SIG-M5 treated with dmso at 0.1 percent for 504 hours (cell line): ENCODE measurements around the gene SLC16A12.

ENCODE experiments used
- DNase-seq: peaks from one replicate; lab custom pipeline; 2025; ENCODE audit not compliant: unreplicated experiment; lab: John Stamatoyannopoulos, UW

The SLC16A12 gene, protein sequence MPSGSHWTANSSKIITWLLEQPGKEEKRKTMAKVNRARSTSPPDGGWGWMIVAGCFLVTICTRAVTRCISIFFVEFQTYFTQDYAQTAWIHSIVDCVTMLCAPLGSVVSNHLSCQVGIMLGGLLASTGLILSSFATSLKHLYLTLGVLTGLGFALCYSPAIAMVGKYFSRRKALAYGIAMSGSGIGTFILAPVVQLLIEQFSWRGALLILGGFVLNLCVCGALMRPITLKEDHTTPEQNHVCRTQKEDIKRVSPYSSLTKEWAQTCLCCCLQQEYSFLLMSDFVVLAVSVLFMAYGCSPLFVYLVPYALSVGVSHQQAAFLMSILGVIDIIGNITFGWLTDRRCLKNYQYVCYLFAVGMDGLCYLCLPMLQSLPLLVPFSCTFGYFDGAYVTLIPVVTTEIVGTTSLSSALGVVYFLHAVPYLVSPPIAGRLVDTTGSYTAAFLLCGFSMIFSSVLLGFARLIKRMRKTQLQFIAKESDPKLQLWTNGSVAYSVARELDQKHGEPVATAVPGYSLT

GRCh38 chr10:89535171-89536012 is at the start of gene SLC16A12:
SLC16A12 (minus strand) TSS chr10:89535594; CDS start chr10:89462578, 73,016 bp downstream.
- no peak for DNase-seq

GRCh38 chr10:89582022-89582421 is 46.6 kb upstream of the SLC16A12 start:
- DNase-seq = no peak

DNA sequence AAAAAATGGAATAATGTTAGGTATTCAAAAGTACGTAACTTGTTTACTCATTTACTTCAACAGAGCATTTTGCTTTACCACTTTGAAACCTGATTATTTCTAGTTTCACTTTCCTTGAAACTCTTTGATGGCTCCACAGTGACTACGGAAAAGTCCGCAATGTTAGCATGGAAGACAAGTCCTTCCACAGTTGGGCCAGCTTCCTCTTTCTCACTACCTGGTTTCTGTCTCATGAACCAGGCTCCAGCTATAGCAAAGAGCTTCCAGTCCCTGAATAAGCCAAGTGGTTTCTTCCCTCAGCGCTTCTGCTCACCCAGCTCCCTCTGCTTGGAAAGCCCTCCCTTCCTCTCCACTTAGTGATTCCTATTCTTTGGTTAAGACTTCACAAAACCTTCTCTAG is 44.8 kb upstream of the SLC16A12 start:
- DNase-seq = no peak

DNA sequence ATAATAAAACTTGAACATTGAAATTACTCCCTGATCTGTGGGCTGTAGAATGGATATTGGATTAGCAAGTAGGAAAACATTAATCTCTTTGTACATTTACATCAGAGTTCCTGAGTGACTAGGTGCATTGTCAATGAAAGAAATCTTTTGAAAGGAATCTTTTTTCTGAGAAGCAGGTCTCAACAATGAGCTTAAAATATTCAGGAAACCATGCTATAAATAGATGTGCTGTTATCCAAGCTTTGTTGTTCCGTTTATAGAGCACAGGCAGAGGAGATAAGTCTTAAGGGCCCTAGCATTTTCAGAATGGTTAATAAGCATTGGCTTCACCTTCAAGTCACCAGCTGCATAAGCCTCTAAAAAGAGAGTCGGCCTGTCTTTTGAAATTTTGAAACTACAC is 41.3 kb upstream of the SLC16A12 start:
- no peak for DNase-seq

GRCh38 chr10:89576022-89576421 is 40.6 kb upstream of the SLC16A12 start:
- no peak for DNase-seq

DNA sequence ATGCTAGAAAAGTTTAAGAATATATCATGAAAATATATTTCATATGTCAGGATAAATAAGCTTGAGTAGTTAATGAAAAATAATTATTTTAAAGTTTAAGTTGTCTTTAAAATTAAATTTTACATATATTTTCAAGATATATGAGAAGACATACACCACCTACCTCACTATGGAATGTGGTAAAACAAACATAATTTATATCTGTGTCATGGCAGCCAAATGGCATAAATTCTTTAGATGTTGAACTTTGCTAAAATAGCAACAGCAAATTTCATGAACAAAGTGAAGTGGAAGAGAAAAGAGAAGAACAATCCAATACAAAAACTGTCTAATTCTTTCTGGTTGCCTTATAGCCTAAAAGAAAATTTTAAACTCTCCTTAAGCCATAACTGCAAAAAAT is 39.6 kb upstream of the SLC16A12 start:
- DNase-seq = no peak

DNA sequence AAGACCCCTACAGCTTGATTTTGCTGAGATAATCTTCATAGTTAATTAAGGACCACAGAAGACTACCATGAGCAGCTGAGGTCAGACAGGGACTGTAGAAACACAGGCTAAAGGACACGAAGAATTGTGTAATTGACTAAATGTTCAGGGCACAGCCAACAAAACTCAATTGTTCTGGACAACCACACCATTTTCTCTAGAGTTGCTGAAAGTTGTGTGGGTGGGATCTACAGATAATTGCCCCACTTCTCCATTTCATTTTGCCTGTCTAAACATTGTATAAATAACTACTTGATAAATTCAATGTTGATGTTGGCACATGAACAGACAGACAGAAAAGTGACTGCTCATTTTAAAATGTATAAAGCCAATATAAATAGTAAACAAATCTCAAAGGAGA is 39.0 kb upstream of the SLC16A12 start:
- no peak for DNase-seq

DNA sequence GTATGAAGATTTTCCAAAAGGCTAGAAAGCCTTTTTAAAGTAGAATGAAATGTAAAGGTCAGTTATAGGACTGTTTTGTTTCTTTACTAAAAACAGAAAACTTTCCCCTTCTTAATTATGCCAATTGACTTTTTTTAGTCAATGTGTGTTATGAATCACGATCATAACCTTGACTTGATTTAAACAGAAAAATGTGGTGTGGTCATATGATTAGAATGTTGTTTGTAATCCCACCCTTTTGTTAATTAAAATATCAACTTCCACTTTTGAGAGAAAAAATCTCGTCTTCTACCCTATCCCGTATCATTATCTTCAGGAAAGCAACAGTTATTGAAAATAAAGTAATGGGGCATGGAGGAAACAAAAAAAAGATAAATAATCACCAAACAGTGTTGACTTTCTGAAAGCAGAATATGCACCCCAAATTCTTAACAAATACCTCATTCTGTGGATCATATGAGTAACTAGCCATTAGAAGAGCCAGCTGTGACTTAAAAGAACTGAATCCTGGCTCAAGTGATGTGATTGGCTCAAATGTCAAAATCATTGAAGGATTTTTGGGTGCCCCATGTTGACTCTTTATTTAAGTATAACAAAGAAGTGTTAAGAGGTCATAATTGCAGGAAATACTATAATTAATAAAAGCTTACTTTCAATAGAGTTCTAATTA is 32.3 kb upstream of the SLC16A12 start:
- DNase-seq = no peak

DNA sequence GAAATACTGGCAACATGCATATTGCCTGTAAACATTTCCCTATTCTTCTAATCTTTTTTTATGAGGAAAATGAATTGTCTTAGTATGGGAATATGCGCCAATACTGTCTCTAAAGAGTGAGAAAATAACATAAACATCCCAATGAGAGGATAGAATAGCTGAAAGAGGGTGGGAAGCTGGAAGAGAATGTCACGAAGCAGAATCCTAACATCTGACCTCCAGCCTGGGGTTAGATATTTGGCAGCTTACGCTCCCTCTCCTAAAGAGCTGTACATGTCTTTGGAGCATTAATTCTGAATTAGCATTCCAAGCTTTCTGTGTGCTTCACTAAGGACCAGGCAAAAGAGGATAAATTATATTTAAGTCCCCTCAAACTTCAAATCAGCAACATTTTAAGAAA is 31.6 kb upstream of the SLC16A12 start:
- DNase-seq = no peak

- DNase-seq = no peak
Measured at GRCh38 chr10:89566095-89566950, 30.9 kb upstream of the SLC16A12 start.

- no peak for DNase-seq
Measured at GRCh38 chr10:89565180-89565579, 29.8 kb upstream of the SLC16A12 start.

GRCh38 chr10:89563861-89564478 is 28.6 kb upstream of the SLC16A12 start:
- DNase-seq = peak; percentile 20

- DNase-seq = no peak
Measured at GRCh38 chr10:89563311-89563710, 27.9 kb upstream of the SLC16A12 start.

- no peak for DNase-seq
Measured at GRCh38 chr10:89556600-89556999, 21.2 kb upstream of the SLC16A12 start.

GRCh38 chr10:89555688-89556445 is 20.5 kb upstream of the SLC16A12 start:
- DNase-seq = no peak

GRCh38 chr10:89554433-89554832 is 19.0 kb upstream of the SLC16A12 start:
- no peak for DNase-seq

DNA sequence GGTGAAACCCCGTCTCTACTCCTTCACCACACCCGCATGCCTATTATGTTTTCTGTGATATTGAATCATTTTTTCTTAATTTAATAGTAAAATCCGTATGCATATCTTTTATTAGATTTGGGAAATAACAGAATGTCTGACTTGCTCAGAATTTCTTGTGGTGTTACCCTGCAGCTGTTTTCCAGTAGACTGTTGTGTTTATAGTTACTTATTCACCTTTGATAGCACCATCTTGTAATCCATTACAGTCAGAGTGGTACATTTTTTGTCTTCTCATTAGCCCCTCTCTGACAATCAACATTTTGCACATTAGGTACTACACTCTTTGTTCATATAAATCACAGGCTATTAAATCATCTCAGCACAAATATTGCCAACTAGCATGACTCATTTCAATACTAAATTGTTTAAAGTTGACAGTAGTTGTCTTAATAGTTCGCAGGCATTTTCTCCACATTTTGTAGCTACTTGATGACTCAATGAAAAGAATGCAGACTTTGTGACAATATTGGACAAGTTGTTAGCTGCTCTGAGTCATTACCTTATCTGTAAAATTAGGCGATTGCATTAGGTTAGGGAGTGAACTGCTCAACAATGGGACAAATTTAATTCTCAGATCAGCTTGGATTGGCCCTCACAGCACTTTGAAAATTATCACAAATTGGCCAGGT is 17.8 kb upstream of the SLC16A12 start:
- DNase-seq = no peak

DNA sequence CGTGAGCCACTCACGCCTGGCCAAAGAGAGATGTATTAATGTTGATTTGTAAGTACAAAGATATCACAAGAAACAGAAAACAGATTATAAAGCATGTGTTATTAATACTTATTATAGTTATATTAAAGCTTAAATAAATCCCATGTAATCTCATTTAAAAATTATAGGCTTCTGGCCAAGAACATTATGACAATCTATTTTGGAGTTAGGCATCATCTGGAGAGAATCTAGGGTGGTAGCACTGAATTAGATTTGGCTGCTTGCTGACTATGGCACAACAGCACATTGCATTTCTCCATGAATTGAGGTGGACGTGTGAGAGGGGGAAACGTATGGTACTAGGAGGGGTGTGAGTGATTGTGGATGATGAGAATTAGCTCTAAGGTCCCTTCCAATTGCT is 16.8 kb upstream of the SLC16A12 start:
- DNase-seq = no peak

DNA sequence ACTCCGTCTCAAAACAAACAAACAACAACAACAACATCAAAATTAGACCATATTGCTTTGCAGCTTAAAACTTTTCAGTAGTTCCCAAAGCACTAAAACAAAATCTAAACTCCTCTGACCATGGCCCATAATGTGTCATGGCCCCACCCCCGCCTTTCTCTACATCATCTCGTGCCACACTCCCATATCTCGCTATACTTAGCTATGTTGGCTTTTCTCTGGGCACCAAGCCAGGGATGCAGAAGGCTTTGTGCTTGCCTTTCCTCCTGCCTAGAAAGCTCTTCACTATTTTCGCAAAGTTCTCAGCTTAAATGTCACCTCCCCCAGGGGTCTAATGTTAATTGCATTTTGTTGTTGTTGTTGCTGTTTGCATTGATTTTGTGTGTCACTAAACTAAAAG is 15.1 kb upstream of the SLC16A12 start:
- no peak for DNase-seq
